Gastroesophageal sphincter (tissue), 3 donors: Measurements from ENCODE around the gene ZDHHC3.

Source experiments
- CTCF ChIP-seq, 4 experiments: fragments of 200-600 bp in 2 of 4; fragments of 450-650 bp in 2 of 4; sonication (generic) in 1 of 4; IDR thresholded peaks; one replicate each; pipeline ENCODE4 v1.5.1; 2017 to 2019; ENCODE audit warnings: antibody characterized with exemption in 4 of 4, mild to moderate bottlenecking in 2 of 4, moderate library complexity in 2 of 4
- EP300 ChIP-seq: sonication (generic); formaldehyde crosslinking; IDR thresholded peaks from one replicate; pipeline ENCODE4 v1.6.1; 2017; ENCODE audit warnings: antibody characterized with exemption, mild to moderate bottlenecking
- POLR2A ChIP-seq, 2 donors: fragments of 450-650 bp; IDR thresholded peaks; one replicate each; pipeline ENCODE4 v1.6.1; 2017; ENCODE audit warnings: antibody characterized with exemption in 2 of 2, mild to moderate bottlenecking in 2 of 2, moderate library complexity in 1 of 2

- no peak for TF ChIP-seq CTCF (IDR thresholded peaks at IDR 0.05)
- no peak for TF ChIP-seq EP300
- TF ChIP-seq POLR2A (IDR thresholded peaks at IDR 0.05), result no peak
Observed at GRCh38 chr3:44926921-44927320, 49.1 kb downstream of the ZDHHC3 start.
